Thyroid gland (tissue), 4 donors: ENCODE measurements around the gene AMMECR1L.

Source experiments
- POLR2A ChIP-seq, 2 donors: fragments of 450-650 bp; IDR thresholded peaks; one replicate each; pipeline ENCODE4 v1.6.1; 2017; ENCODE audit warnings: antibody characterized with exemption in 2 of 2, mild to moderate bottlenecking in 2 of 2, moderate library complexity in 1 of 2
- TF ChIP-seq, protein P1 (sequence below), 6 experiments: fragments of 200-600 bp in 3 of 6; fragments of 450-650 bp in 3 of 6; sonication (generic) in 3 of 6; IDR thresholded peaks; one replicate each; pipeline ENCODE4 v1.5.1; 2016 to 2019; ENCODE audit warnings: antibody characterized with exemption in 6 of 6, mild to moderate bottlenecking in 2 of 6, inconsistent platforms in 1 of 6, moderate library complexity in 1 of 6

DNA sequence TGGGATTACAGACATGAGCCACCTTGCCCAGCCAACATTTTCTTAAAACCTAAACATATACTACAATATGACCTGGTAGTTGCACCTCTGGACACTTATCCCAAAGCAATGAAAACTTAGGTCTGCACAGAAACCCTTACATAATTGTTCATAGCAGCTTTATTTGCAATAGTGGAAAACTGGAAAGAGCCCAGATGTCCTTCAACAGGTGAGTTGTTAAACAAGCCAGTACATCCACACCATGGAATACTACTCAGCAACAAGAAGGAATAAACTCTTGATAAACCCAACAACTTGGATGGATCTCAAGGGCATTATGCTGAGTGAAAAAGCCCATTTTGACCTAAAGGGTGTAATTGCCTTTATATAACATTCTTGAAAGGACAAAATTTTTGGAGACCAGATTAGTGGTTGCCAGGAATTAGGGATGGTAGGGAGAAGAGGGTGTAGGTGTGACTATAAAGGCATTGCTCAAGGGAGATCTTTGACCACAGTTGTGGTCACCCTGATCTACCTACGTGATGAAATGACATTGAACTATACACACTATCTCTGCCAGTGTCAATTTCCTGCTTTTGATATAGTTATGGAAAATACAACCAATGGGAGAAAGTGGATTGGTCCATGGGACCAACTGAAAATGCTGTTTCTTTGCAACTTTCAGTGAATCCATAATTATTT lies 11.9 kb upstream of the AMMECR1L start:
- TF ChIP-seq, protein P1, sequence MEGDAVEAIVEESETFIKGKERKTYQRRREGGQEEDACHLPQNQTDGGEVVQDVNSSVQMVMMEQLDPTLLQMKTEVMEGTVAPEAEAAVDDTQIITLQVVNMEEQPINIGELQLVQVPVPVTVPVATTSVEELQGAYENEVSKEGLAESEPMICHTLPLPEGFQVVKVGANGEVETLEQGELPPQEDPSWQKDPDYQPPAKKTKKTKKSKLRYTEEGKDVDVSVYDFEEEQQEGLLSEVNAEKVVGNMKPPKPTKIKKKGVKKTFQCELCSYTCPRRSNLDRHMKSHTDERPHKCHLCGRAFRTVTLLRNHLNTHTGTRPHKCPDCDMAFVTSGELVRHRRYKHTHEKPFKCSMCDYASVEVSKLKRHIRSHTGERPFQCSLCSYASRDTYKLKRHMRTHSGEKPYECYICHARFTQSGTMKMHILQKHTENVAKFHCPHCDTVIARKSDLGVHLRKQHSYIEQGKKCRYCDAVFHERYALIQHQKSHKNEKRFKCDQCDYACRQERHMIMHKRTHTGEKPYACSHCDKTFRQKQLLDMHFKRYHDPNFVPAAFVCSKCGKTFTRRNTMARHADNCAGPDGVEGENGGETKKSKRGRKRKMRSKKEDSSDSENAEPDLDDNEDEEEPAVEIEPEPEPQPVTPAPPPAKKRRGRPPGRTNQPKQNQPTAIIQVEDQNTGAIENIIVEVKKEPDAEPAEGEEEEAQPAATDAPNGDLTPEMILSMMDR (IDR thresholded peaks at IDR 0.05): no peak
- TF ChIP-seq POLR2A (IDR thresholded peaks at IDR 0.05): no peak
